Measurements from ENCODE around the gene IMMP2L.

DNA sequence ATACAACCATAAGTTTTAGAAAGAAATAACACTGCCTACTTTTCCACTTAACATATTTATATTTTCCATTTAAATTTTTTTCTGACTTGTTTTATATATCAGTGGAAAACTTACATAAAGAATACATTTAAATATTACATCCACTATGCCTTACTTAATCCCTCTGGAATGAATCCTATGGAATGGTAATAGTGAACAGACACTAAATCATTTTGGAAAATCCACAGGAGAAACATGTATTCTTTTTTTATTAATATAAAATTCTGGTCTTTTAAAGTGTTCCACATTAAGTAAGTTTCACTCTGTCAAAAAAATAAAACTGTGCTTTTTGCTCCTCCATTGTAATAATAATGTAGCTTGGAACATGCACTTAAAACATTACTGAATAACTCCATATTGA lies 708.1 kb downstream of the IMMP2L start:
- TF ChIP-seq, protein P1, sequence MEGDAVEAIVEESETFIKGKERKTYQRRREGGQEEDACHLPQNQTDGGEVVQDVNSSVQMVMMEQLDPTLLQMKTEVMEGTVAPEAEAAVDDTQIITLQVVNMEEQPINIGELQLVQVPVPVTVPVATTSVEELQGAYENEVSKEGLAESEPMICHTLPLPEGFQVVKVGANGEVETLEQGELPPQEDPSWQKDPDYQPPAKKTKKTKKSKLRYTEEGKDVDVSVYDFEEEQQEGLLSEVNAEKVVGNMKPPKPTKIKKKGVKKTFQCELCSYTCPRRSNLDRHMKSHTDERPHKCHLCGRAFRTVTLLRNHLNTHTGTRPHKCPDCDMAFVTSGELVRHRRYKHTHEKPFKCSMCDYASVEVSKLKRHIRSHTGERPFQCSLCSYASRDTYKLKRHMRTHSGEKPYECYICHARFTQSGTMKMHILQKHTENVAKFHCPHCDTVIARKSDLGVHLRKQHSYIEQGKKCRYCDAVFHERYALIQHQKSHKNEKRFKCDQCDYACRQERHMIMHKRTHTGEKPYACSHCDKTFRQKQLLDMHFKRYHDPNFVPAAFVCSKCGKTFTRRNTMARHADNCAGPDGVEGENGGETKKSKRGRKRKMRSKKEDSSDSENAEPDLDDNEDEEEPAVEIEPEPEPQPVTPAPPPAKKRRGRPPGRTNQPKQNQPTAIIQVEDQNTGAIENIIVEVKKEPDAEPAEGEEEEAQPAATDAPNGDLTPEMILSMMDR (IDR thresholded peaks at IDR 0.05) = no peak
- no peak for TF ChIP-seq POLR2A (IDR thresholded peaks at IDR 0.05)
